Central memory CD4-positive, alpha-beta T cell (primary cell): Measurements from ENCODE around the gene CEP83.
"Not testable (repeated sequence)": the region's sequence is repeated elsewhere in the genome, so short reads cannot be mapped to it uniquely, and the experiment has no call there.

Experiments used
- DNase-seq: peaks from one replicate; pipeline ENCODE4 v3.0.0; 2022

The CEP83 gene

DNA sequence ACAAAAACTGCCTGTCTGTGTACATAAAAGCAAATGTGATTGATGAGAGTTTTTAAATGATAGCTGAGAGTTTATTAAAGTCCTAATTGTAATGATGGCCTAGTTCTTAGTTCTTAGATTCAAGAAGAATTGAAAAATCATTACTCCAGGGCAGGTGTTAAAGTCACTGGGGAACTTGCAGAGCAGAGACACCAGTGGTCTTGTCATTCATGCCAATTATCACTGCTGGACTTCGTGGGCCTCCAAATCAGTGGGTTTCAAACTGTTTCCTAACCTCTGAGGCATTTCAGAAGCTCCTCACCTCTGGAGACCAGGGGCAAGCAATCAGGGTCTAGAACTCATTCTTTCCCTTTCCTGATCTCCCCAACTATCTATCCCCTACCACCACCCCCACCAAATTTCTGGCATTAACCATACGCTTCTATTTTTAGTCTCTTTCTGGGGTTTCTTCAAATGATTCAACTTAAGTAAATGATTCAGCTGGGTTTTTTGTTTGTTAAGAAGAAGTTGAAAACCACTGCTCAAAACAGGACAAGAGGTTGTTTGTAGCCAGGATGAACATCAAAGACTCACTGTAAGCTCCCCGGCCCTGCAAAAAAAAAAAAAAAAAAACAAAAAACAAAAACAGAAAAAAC lies 80.1 kb downstream of the CEP83 start:
- no peak for DNase-seq

GRCh38 chr12:94377599-94377998 lies 82.1 kb downstream of the CEP83 start:
- no peak for DNase-seq

DNA sequence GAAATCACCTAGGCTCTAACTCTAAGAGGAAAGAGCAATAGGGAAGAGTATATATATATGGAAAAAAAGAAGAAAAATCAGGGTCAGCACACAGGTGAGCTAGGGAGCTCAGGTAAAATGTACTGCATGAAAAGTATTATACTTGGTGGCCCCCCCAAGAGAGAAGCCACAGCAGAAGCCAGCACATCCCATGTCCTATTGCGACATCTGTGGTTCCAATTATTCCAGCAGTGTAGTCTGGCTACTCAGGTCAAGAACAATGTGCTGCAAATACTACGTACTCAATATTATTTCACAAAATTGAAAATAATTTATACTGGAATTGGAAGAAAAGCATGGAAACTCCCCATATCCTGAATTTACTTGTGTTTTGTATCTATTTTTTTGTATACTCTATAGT lies 85.5 kb downstream of the CEP83 start:
- DNase-seq: no peak

GRCh38 chr12:94372461-94372860 lies 87.2 kb downstream of the CEP83 start:
- DNase-seq: no peak

- no peak for DNase-seq
Measured at GRCh38 chr12:94362653-94363052, 97.0 kb downstream of the CEP83 start.

DNA sequence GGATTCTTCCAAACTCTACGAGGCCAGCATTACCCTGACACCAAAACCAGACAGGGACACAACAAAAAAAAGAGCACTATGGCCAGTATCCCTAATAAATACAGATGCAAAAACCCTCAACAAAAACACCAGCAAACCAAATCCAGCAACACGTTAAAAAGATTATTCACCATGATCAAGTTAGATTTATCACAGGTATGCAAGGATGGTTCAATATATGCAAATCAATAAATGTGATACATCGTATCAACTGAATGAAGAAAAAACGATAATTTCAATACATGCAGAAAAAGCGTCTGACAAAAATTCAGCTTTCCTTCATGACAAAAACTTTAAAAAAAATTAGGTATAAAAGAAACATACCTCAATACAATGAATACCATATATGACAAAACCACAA lies 99.9 kb downstream of the CEP83 start:
- no peak for DNase-seq

- no peak for DNase-seq
Measured at GRCh38 chr12:94353130-94353529, 106.5 kb downstream of the CEP83 start.

DNA sequence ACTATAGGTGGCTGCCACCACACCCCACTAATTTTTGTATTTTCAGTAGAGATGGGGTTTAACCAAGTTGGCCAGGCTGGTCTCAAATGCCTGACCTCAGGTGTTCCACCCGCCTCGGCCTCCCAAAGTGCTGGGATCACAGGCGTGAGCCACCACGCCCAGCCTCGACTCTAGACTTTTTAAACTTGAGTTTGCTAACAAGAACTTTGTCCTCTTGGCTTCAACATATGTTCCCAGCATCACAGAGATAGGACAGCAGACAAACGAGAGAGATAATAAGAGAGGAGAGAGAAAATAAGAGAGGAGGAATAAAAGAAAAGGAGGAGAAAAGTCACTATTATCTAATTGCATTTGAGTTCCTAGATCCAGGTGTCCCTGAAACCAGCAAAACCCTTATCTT lies 119.1 kb downstream of the CEP83 start:
- DNase-seq: no peak

DNA sequence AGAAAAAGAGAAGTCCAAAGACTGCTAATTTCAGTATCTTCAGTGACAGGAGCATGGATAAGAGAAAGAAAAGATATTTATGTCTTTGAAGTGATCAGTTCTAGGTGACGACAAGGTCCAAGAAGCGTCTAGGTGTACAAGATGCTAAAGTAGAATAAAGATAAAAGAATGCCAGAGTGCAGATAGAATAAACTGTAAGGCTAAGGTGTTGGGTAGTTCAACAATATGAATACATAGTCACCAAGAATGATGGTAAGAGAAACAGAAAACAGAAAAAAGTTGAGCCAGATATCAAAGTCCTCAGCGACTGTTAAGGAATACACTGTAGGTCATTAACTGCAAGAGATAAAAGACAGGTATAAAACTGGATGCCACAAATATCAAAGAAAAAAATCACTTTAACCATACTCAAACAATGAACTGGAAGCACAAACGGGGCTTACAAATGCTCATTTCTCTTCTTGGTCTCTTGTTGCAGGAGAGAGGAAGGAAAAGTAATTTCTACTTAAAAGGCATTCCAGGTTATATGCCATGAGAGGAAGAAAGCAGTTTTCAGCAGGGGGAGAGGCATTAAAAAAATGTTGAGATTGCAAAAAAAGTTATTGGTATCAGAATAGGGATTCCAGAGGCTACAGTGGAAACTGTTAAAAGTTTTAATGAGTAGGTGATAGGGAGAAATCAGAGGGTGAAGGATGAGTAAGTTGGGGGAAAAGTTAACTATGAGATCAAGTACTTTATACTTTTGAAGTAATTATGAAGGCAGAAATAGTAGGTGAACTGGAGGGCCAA lies 121.5 kb downstream of the CEP83 start:
- DNase-seq: no peak

GRCh38 chr12:94336211-94336925 lies 123.3 kb downstream of the CEP83 start:
- DNase-seq: no peak

DNA sequence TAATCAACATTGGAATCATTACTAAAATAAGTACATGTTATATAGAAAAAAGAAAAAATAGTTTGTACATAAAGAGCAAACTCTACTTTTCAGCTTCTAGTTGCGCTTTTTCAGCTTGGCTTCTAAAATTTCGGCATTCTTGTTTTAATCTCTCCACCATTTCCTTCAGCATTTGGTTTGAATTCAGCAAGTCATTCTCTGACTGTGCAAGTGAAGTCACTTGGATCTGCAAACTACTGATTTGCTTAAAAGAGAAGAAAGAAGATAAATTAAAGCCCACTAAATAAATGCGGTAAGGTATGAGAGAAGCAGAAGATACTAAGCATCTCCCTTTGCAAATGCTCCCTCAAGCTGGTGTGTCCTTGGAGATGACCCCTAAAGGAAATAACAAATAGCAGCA lies 126.3 kb downstream of the CEP83 start:
- no peak for DNase-seq

DNA sequence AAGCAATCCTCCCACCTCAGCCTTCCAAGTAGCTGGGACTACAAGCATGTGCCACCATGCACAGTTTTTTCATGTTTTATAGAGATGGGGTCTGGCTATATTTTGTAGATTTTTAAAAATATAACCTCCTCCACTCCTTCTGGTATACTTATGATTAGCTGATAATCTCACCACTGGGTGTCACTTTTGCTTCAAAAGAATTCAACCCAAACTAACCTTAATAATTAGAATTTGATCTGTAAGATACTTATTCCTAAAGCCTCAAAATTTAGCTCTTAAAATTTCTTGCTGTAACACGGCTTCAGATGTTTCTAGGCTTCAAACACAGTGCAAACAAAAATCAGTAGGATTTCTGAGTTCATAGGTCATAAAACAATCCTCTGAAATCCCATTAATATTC lies 130.3 kb downstream of the CEP83 start:
- no peak for DNase-seq

GRCh38 chr12:94327809-94328208 lies 131.9 kb downstream of the CEP83 start:
- no peak for DNase-seq

DNA sequence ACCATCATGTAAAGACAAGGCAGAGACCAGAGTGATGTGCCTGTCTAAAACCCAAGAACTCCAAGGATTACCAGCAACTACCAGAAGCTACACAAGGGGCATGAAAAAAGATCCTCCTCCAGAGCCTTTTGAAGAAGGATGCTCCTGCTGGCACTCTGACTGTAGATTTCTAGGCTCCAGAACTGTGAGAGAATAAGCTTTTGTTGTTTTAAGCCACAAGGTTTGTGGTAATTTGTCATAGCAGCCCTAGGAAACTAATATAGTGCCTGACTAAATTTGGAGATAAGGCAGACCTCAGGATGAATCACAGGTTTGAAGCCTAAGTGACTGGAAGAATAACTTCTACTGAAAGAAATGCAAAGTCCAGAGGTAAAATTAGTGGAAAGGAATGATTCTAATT lies 132.9 kb downstream of the CEP83 start:
- DNase-seq: no peak

- no peak for DNase-seq
Measured at GRCh38 chr12:94326234-94326633, 133.4 kb downstream of the CEP83 start.

DNA sequence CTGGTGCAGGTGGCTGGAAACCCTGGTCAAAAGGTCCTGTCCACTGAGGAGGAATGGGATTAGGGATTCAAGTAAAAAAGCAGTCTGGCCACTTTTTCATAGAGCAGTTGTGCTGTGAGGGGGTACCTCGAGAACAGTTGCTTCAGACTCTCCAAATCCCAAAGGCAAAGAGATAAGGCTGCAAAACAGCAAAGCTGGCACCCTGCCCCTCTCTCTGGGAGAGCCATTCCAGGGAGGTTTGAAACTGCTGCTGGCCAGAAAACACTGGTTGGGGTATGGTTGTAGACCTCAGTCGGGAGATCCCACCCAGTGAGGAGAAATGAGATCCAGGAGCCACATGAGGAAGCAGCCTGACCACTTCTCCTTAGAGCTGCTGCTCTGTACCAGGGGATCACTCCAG lies 137.3 kb downstream of the CEP83 start:
- DNase-seq: no peak

GRCh38 chr12:94320109-94320508 lies 139.6 kb downstream of the CEP83 start:
- no peak for DNase-seq

GRCh38 chr12:94318181-94318580 lies 141.5 kb downstream of the CEP83 start:
- DNase-seq: no peak

- not testable (repeated sequence) for DNase-seq
Measured at GRCh38 chr12:94316600-94316999, 143.1 kb downstream of the CEP83 start.

DNA sequence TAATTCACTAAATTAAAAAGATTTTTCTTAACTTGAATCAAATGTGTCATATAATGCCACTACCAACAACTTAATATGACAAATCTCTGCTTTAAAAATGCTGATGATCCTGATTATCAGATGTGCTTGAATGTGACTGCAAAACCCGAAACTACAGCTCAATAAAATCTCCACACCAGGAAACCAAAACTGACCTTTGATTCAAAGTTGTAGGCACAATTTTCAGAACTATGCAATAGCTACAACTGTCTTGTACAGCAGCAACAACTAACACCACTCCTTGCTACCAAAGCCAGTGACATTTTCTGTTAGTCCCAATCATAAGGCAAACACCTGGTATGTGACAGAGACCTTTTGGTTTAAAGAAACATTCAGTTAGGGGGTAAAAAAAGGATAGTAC lies 147.3 kb downstream of the CEP83 start:
- no peak for DNase-seq

GRCh38 chr12:94309373-94309772 lies 150.3 kb downstream of the CEP83 start:
- DNase-seq: no peak

DNA sequence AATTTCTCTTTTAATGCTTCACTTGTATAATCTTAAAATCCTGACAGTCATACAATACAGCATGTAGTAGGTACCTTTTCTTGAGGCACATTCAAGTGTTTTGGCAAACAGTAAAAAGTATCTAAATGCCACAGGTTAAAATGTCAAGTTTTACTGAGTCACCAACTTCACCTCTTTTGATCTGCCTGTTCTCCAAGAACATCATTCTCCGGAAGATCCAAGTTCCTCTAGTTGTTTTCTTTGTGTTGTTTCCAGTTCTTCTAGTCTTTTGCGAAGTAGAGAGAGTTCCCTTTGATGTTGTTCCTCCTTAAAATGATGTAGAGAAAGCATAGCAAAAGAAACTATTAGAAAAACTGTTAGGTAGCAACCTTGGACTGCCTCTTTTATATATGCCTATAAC lies 151.1 kb downstream of the CEP83 start:
- no peak for DNase-seq

- DNase-seq: no peak
Measured at GRCh38 chr12:94305130-94305957, 154.3 kb downstream of the CEP83 start.
